ENCODE results near the gene AP3D1. TPM values are rescaled to one million over a fixed set of nuclear protein-coding genes. Genes with fewer than 3 reads are reported as not detected.

The AP3D1 gene
- total RNA-seq, 2 experiments from 2014 or later, result 80.0 to 99.8 TPM

- intact Hi-C loops (cut with micrococcal nuclease; ENCODE audit: unreplicated experiment), result loop anchor here (5.0 kb wide), 2 partner anchors 137 to 163 kb away; partner anchors contain the start of gene BTBD2
- Histone ChIP-seq H3K4me3 (ENCODE audit: low read depth, low read length, poor library complexity, severe bottlenecking) (no peak overlapping the region), H3K4me2 (ENCODE audit: low read length) (no peak overlapping the region), H3K9me2 (ENCODE audit: insufficient read depth, low read length) (no peaks in the 10 kb centered on the region), H3K36me3 (ENCODE audit: insufficient read depth, low read length) (peaks cover 1% of the 10 kb centered on the region; the same call in 1 of the 2 replicates), H3K9me3 (ENCODE audit: low read length) (no peaks in the 10 kb centered on the region), H2AFZ (ENCODE audit: low read length) (no peak overlapping the region), H4K20me1 (ENCODE audit: insufficient read depth, low read length) (peaks cover 7% of the 10 kb centered on the region; the same call in 1 of the 2 replicates), H3K27ac (ENCODE audit: low read depth, low read length, poor library complexity, severe bottlenecking) (no peak overlapping the region), H3K4me1 (ENCODE audit: insufficient read depth, low read length, poor library complexity, severe bottlenecking) (peaks cover 15% of the 10 kb centered on the region), H3K79me2 (ENCODE audit: insufficient read depth, low read depth, low read length) (peaks cover 15% of the 10 kb centered on the region)
- TF ChIP-seq EZH2phosphoT487 (IDR thresholded peaks at IDR 0.05; ENCODE audit: borderline replicate concordance, low read depth, low read length) (no peak), CTCF (conservative IDR thresholded peaks at IDR 0.05; ENCODE audit: low read length) (no peak)
- DNase-seq (ENCODE audit: low spot score), result no peak
- ChIA-PET POLR2A (interaction anchor here (0.6 kb wide), 3 partner anchors 13 to 687 kb away, joined by 3 read pairs; no protein-coding TSS in a partner anchor), CTCF (ENCODE audit: unreplicated experiment) (no interaction called here)
- BruUV-seq (replicated peaks), result no TSS peak
Observed at GRCh38 chr19:2154587-2155075, 3.3 kb upstream of the AP3D1 start.

- H3K36me3 ChIP-seq (ENCODE audit: insufficient read depth, low read length), result peaks cover 5% of the 10 kb centered on the region; the same call in 1 of the 2 replicates
- BruUV-seq (replicated peaks), result no TSS peak
- peaks cover 52% of the 10 kb centered on the region for H3K79me2 ChIP-seq (ENCODE audit: insufficient read depth, low read depth, low read length)
- POLR2A ChIA-PET, result no interaction called here
- TF ChIP-seq EZH2phosphoT487 (IDR thresholded peaks at IDR 0.05; ENCODE audit: borderline replicate concordance, low read depth, low read length), result no peak
- TF ChIP-seq CTCF (conservative IDR thresholded peaks at IDR 0.05; ENCODE audit: low read length), result no peak
- H3K27ac ChIP-seq (ENCODE audit: low read depth, low read length, poor library complexity, severe bottlenecking), result peak overlapping the region; percentile 1
- H3K9me2 ChIP-seq (ENCODE audit: insufficient read depth, low read length), result no peaks in the 10 kb centered on the region
- intact Hi-C loops (cut with micrococcal nuclease; ENCODE audit: unreplicated experiment), result loop anchor here (1.0 to 5.0 kb wide), 4 partner anchors 54 to 254 kb away; partner anchors contain the start of genes BTBD2, IZUMO4, MOB3A and PLEKHJ1
- peak; percentile 20 for DNase-seq (ENCODE audit: low spot score)
- H3K4me2 ChIP-seq (ENCODE audit: low read length), result peak overlapping the region; percentile 99
- H2AFZ ChIP-seq (ENCODE audit: low read length), result no peak overlapping the region
- H3K4me3 ChIP-seq (ENCODE audit: low read depth, low read length, poor library complexity, severe bottlenecking), result peak overlapping the region; percentile 90
- H3K9me3 ChIP-seq (ENCODE audit: low read length), result no peaks in the 10 kb centered on the region
- CTCF ChIA-PET (ENCODE audit: unreplicated experiment), result no interaction called here
- peaks cover 27% of the 10 kb centered on the region for H3K4me1 ChIP-seq (ENCODE audit: insufficient read depth, low read length, poor library complexity, severe bottlenecking)
- peaks cover 10% of the 10 kb centered on the region; the same call in 1 of the 2 replicates for H4K20me1 ChIP-seq (ENCODE audit: insufficient read depth, low read length)
Observed at GRCh38 chr19:2150794-2151338, 500 bp downstream of the AP3D1 start.

Data from OCI-LY7 (cell line).